ENCODE data around the gene C1QA.

- TF ChIP-seq GATA2 (CRISPR knock-in tag; IDR thresholded peaks at IDR 0.05), result no peak
- no peak for TF ChIP-seq CTCF (IDR thresholded peaks at IDR 0.05)
- no peak for TF ChIP-seq IRF3 (IDR thresholded peaks at IDR 0.05; ENCODE audit: low read depth, low read length)
- no peak for TF ChIP-seq FOXM1 (IDR thresholded peaks at IDR 0.05; ENCODE audit: low read depth)
- TF ChIP-seq, protein P1, sequence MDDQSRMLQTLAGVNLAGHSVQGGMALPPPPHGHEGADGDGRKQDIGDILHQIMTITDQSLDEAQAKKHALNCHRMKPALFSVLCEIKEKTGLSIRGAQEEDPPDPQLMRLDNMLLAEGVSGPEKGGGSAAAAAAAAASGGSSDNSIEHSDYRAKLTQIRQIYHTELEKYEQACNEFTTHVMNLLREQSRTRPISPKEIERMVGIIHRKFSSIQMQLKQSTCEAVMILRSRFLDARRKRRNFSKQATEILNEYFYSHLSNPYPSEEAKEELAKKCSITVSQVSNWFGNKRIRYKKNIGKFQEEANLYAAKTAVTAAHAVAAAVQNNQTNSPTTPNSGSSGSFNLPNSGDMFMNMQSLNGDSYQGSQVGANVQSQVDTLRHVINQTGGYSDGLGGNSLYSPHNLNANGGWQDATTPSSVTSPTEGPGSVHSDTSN (IDR thresholded peaks at IDR 0.05), result no peak
- no peak for TF ChIP-seq RCOR1 (IDR thresholded peaks at IDR 0.05; ENCODE audit: low read length)
- no peak for TF ChIP-seq SIN3A (IDR thresholded peaks at IDR 0.05; ENCODE audit: borderline replicate concordance, low read depth, low read length)
- no peak for TF ChIP-seq GABPA (IDR thresholded peaks at IDR 0.05; ENCODE audit: low read depth)
- no peak for TF ChIP-seq SMC3 (IDR thresholded peaks at IDR 0.05; ENCODE audit: low read depth, low read length)
- TF ChIP-seq EP300 (IDR thresholded peaks at IDR 0.05; ENCODE audit: borderline replicate concordance in 1 of 2, low read depth in 1 of 2, low read length in 1 of 2), result no peak
- TF ChIP-seq TAF1 (IDR thresholded peaks at IDR 0.05; ENCODE audit: borderline replicate concordance, low read depth, low read length), result no peak
Observed at GRCh38 chr1:22608361-22608760, 28.1 kb upstream of the C1QA start.
